Ovary (tissue), 9 donors: ENCODE results near the gene ADGRL1. TPM values are rescaled to one million over a fixed set of nuclear protein-coding genes. Genes with fewer than 3 reads are reported as not detected.
"Not testable (repeated sequence)": the region's sequence is repeated elsewhere in the genome, so short reads cannot be mapped to it uniquely, and the experiment has no call there.

Experiments
- DNase-seq, 5 donors: peaks; one replicate each; pipeline ENCODE4 v3.0.0-alpha.2; 2019 to 2020
- H3K27ac ChIP-seq, 2 donors: fragments of 200-600 bp; one replicate each; pipeline versions ENCODE4 v1.5.1 to v1.8.0; 2019 to 2022
- H3K27me3 ChIP-seq: fragments of 200-600 bp; one replicate; pipeline ENCODE4 v1.8.0; 2022
- H3K36me3 ChIP-seq: fragments of 200-600 bp; sonication (generic); one replicate; pipeline ENCODE4 v1.5.1; 2019
- H3K4me1 ChIP-seq: one replicate; pipeline ENCODE4 v1.8.1; 2013; ENCODE audit warnings: mild to moderate bottlenecking, moderate library complexity; ENCODE audit not compliant: insufficient read depth
- H3K4me3 ChIP-seq: fragments of 200-600 bp; sonication (generic); one replicate; pipeline ENCODE4 v1.5.1; 2017
- H3K9me3 ChIP-seq, 2 donors: fragments of 200-600 bp in 1 of 2; sonication (generic) in 1 of 2; one replicate each; pipeline versions ENCODE4 v1.5.1 to v1.8.1; 2013 to 2019; ENCODE audit warnings: mild to moderate bottlenecking in 1 of 2, moderate library complexity in 1 of 2
- CTCF ChIP-seq, 3 donors: fragments of 450-650 bp in 2 of 3; fragments of 200-600 bp in 1 of 3; IDR thresholded peaks; one replicate each; pipeline versions ENCODE4 v1.5.1 to v1.8.0; 2016 to 2022; ENCODE audit warnings: antibody characterized with exemption in 3 of 3, mild to moderate bottlenecking in 1 of 3
- EP300 ChIP-seq: sonication (generic); formaldehyde crosslinking; IDR thresholded peaks from one replicate; pipeline ENCODE4 v1.6.1; 2017; ENCODE audit warnings: antibody characterized with exemption
- POLR2A ChIP-seq: fragments of 450-650 bp; IDR thresholded peaks from one replicate; pipeline ENCODE4 v1.6.1; 2017; ENCODE audit warnings: antibody characterized with exemption, mild to moderate bottlenecking, moderate library complexity
- WGBS, 3 donors: extraction: QIAGEN DNeasy Blood & Tissue Kit in 1 of 3; methylation state at CpG; one replicate each; pipeline versions ENCODE4 v1.1.5 to v1.1.7; 2013 to 2017; 5-methylcytosine and 5-hydroxymethylcytosine counted together
- intact Hi-C, 4 donors: fragments of 100-400 bp; cut with DNase I; formaldehyde crosslinking; loops; one replicate each; pipeline versions ENCODE4 v1.11.0 to v1.15.1; 2022 to 2023
- polyA plus RNA-seq, 2 donors: library from polyadenylated mRNA; stranded (reverse); fragments of 200-250 nt in 1 of 2; fragments of 350-450 nt in 1 of 2; fragmentation: Illumina TruSeq in 1 of 2; extraction: RNeasy Lipid Tissue Mini Kit (QIAGEN cat#74804) in 1 of 2; gene quantifications; one replicate each; pipeline ENCODE4 v1.2.3, GENCODE V29; 2013 to 2014
- total RNA-seq, 7 donors: library from RNA; depleted of rRNA in 2 of 7; stranded (reverse); fragments of >200 nt in 2 of 7; fragmentation: NEBNext Ultra II Directional in 3 of 7; extraction: Animal tissue kit (Norgen Biotek cat#: 25700) in 3 of 7; gene quantifications; one replicate each; pipeline versions ENCODE4 v1.1.0 to v1.2.4, GENCODE V29; 2016 to 2023
- donor health status: DM: no; HTN: no; CAD: no; lungs with moderate emphysema.
- donor health status: DM: no; HTN: no; CAD: no.
- donor health status: Bipolar disorder and iron deficiency.
- donor health status: DM: yes; HTN: yes; CAD: no.
- donor health status: DM: no; HTN: no; CAD: no.
- donor health status: DM: yes; HTN: yes; CAD: no.

Gene ADGRL1
- total and polyA plus RNA-seq, 9 donors, result 2.1 to 36.8 (median 12.1) TPM

- peak in 4 of 5 donors; percentile 30 to 66 (median 45) for DNase-seq
Measured at GRCh38 chr19:14200147-14200841, 5.7 kb downstream of the ADGRL1 start.

GRCh38 chr19:14198384-14199376 lies 7.3 kb downstream of the ADGRL1 start:
- WGBS, 3 donors, result 86 to 88% (median 86%) methylated on average over 18 of the region's 18 CpGs

More at GRCh38 chr19:14200147-14200841, 5.7 kb downstream of the ADGRL1 start:
- intact Hi-C loops, H3K4me1 ChIP-seq, H3K27me3 ChIP-seq, H3K36me3 ChIP-seq, H3K4me3 ChIP-seq, H3K9me3 ChIP-seq, H3K27ac ChIP-seq: not testable (repeated sequence)
- WGBS, 3 donors, result 32 to 39% (median 38%) methylated on average over 24 of the region's 24 CpGs
- peak in 1 of 3 donors; percentile 37 for TF ChIP-seq CTCF (IDR thresholded peaks at IDR 0.05)

GRCh38 chr19:14197882-14198281 lies 8.1 kb downstream of the ADGRL1 start:
- WGBS, 3 donors, result 83 to 92% (median 87%) methylated on average over 5 of the region's 5 CpGs
- DNase-seq, result no peak

More at GRCh38 chr19:14198384-14199376, 7.3 kb downstream of the ADGRL1 start:
- no peak for TF ChIP-seq CTCF (IDR thresholded peaks at IDR 0.05)
- no peak for TF ChIP-seq POLR2A
- no peak for TF ChIP-seq EP300
- no peak overlapping the region for H3K27ac ChIP-seq
- H3K36me3 ChIP-seq, result no peaks in the 10 kb centered on the region
- no peaks in the 10 kb centered on the region for H3K9me3 ChIP-seq
- H3K4me3 ChIP-seq, result no peak overlapping the region
- no peaks in the 10 kb centered on the region for H3K27me3 ChIP-seq
- no peak for DNase-seq
- intact Hi-C loops, result loop anchor here in 1 of 4 donors (5.0 kb wide), 1 partner anchor 209 kb away; no protein-coding TSS in a partner anchor
- H3K4me1 ChIP-seq, result peaks cover 1% of the 10 kb centered on the region

GRCh38 chr19:14197288-14197687 lies 8.7 kb downstream of the ADGRL1 start:
- H3K9me3 ChIP-seq, DNase-seq, H3K4me3 ChIP-seq, H3K4me1 ChIP-seq, H3K27ac ChIP-seq, H3K36me3 ChIP-seq, H3K27me3 ChIP-seq: not testable (repeated sequence)
- intact Hi-C loops, result loop anchor here in 1 of 4 donors (5.0 kb wide), 1 partner anchor 210 kb away; no protein-coding TSS in a partner anchor
- 83 to 89% (median 88%) methylated on average over 6 to 7 of the region's 7 CpGs for WGBS, 3 donors

More at GRCh38 chr19:14197882-14198281, 8.1 kb downstream of the ADGRL1 start:
- TF ChIP-seq EP300, result no peak
- TF ChIP-seq CTCF (IDR thresholded peaks at IDR 0.05), result no peak
- TF ChIP-seq POLR2A, result no peak
- H3K9me3 ChIP-seq, result no peaks in the 10 kb centered on the region
- H3K4me1 ChIP-seq, result peaks cover 1% of the 10 kb centered on the region
- no peaks in the 10 kb centered on the region for H3K36me3 ChIP-seq
- intact Hi-C loops, result loop anchor here in 1 of 4 donors (5.0 kb wide), 1 partner anchor 209 kb away; no protein-coding TSS in a partner anchor
- H3K27ac ChIP-seq, result no peak overlapping the region
- H3K4me3 ChIP-seq, result no peak overlapping the region
- no peaks in the 10 kb centered on the region for H3K27me3 ChIP-seq
